ENCODE results near the gene ITGA1. TPM values are rescaled to one million over a fixed set of nuclear protein-coding genes. Genes with fewer than 3 reads are reported as not detected.

The ITGA1 gene
- total and polyA plus RNA-seq, 2 of the 8 experiments (the other 6 are each of a cell fraction or from before 2014, with no cell fraction given), result 2.3 to 9.0 TPM

GRCh38 chr5:52767766-52768480 lies 19.8 kb upstream of the ITGA1 start:
- Histone ChIP-seq H2AFZ (ENCODE audit: low read length) (no peak overlapping the region), H2AK5ac (ENCODE audit: low read depth, low read length) (no peak overlapping the region), H3K4ac (replicated peaks; ENCODE audit: insufficient read length, low read depth, low read length) (no peak overlapping the region), H2BK20ac (ENCODE audit: low read length) (no peak overlapping the region), H3K23me2 (ENCODE audit: low read depth, low read length) (no peaks in the 10 kb centered on the region), H3K36me3 (ENCODE audit: control insufficient read depth in 2 of 4, insufficient read depth in 4 of 4, low read length in 3 of 4) (no peaks in the 10 kb centered on the region), H3K27ac (ENCODE audit: low read depth, low read length) (no peak overlapping the region), H3K79me2 (ENCODE audit: control insufficient read depth in 1 of 2, insufficient read depth in 2 of 2, low read length in 2 of 2) (no peaks in the 10 kb centered on the region), H3K9me3 (ENCODE audit: insufficient read depth in 2 of 2, low read depth in 1 of 2, low read length in 1 of 2) (no peaks in the 10 kb centered on the region), H3K4me2 (ENCODE audit: insufficient read depth in 1 of 2, low read depth in 2 of 2, low read length in 2 of 2) (no peak overlapping the region), H3K23ac (ENCODE audit: insufficient read length) (no peak overlapping the region), H2BK5ac (ENCODE audit: low read depth, low read length) (no peak overlapping the region), H2BK15ac (ENCODE audit: low read length) (no peak overlapping the region), H3K4me1 (replicated peaks in 1 of 4; ENCODE audit: control insufficient read depth in 3 of 4, insufficient read depth in 4 of 4, low read length in 3 of 4) (no peaks in the 10 kb centered on the region), H4K8ac (ENCODE audit: extremely low read depth, insufficient read depth, low read length) (no peak overlapping the region), H4K5ac (ENCODE audit: insufficient read length, low read depth, low read length) (no peak overlapping the region), H3K4me3 (ENCODE audit: extremely low read depth in 1 of 4, insufficient read depth in 2 of 4, low read depth in 3 of 4, low read length in 4 of 4) (no peak overlapping the region), H4K91ac (replicated peaks; ENCODE audit: insufficient read length, low read length) (no peak overlapping the region), H3K79me1 (ENCODE audit: low read depth, low read length) (no peaks in the 10 kb centered on the region), H3K14ac (ENCODE audit: insufficient read length) (no peak overlapping the region), H4K20me1 (replicated peaks in 1 of 2; ENCODE audit: control insufficient read depth in 1 of 2, insufficient read depth in 2 of 2, low read length in 2 of 2) (no peaks in the 10 kb centered on the region), H3K18ac (ENCODE audit: extremely low read depth, low read length) (no peak overlapping the region), H3K56ac (replicated peaks; ENCODE audit: insufficient read length, low read depth, low read length) (no peak overlapping the region), H2BK120ac (replicated peaks; ENCODE audit: low read depth, low read length) (no peak overlapping the region), H2BK12ac (ENCODE audit: low read depth, low read length) (no peak overlapping the region), H3K9ac (replicated peaks in 1 of 4; ENCODE audit: extremely low read depth in 1 of 4, low read depth in 3 of 4, low read length in 3 of 4) (no peak overlapping the region), H3K27me3 (replicated peaks in 1 of 4; ENCODE audit: control insufficient read depth in 3 of 4, extremely low read depth in 1 of 4, insufficient read depth in 3 of 4, low read length in 3 of 4) (no peaks in the 10 kb centered on the region)
- DNase-seq (ENCODE audit: low read depth in 1 of 2, low spot score in 2 of 2) (no peak), FAIRE-seq (no peak)
- 95% methylated on average over 1 of the region's 1 CpG; no CpG with 5 or more reads in 1 of the 2 experiments for WGBS, 2 experiments (ENCODE audit: extremely low coverage in 1 of 2, insufficient coverage in 1 of 2, insufficient read length in 1 of 2, insufficient replicate concordance in 2 of 2, low coverage in 1 of 2, low lambda C conversion rate in 2 of 2, missing lambda C conversion rate in 1 of 2)
- ChIA-PET CTCF (ENCODE audit: partially characterized antibody) (no interaction called here), POLR2A (ENCODE audit: partially characterized antibody) (no interaction called here)
- TF ChIP-seq KDM5A (IDR thresholded peaks at IDR 0.05; ENCODE audit: low read length) (no peak), SIX5 (IDR thresholded peaks at IDR 0.05; ENCODE audit: low read depth, low read length) (no peak), CHD1 (IDR thresholded peaks at IDR 0.05; ENCODE audit: low read depth, low read length) (no peak), BACH1 (IDR thresholded peaks at IDR 0.05; ENCODE audit: low read length) (no peak), POU5F1 (IDR thresholded peaks at IDR 0.05; ENCODE audit: low read depth, low read length) (no peak), CBX8 (IDR thresholded peaks at IDR 0.05; ENCODE audit: borderline replicate concordance, low read depth, low read length) (no peak), TAF1 (IDR thresholded peaks at IDR 0.05; ENCODE audit: low read depth, low read length) (no peak), RXRA (IDR thresholded peaks at IDR 0.05; ENCODE audit: insufficient read depth, low read depth, low read length) (no peak), SRF (IDR thresholded peaks at IDR 0.05; ENCODE audit: low read depth, low read length) (no peak), FOSL1 (IDR thresholded peaks at IDR 0.05; ENCODE audit: insufficient read depth, low read depth, low read length) (no peak), USF2 (IDR thresholded peaks at IDR 0.05; ENCODE audit: low read length) (no peak), TBP (IDR thresholded peaks at IDR 0.05; ENCODE audit: low read depth, low read length) (no peak), YY1 (IDR thresholded peaks at IDR 0.05; ENCODE audit: low read depth, low read length) (no peak), KDM1A (IDR thresholded peaks at IDR 0.05; ENCODE audit: borderline replicate concordance, low read length) (no peak)
